ENCODE data around the gene MEGF8.

MEGF8 gene

DNA sequence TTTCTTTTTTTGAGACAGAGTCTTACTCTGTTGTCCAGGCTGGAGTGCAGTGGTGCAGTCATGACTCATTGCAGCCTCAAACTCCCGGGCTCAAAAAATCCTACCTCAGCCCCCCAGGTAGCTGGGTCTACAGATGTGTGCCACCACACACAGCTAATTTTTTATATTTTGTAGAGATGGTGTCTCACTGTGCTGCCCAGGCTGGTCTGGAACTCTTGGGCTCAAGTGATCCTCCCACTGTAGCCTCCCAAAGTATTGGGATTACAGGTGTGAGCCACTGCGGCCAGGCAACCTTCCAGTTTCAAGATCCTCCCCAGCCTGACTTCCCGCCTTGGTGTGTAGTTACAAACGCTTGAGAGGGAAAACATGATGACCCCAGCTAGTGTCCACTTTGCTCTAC is 42.5 kb downstream of the MEGF8 start:
- DNase-seq = no peak
- ATAC-seq = no peak
- H3K27ac Mint-ChIP-seq = peak overlapping the region; percentile 3 to 76
- peaks cover 0 to 6% of the 10 kb centered on the region in 2 donors for H3K9me3 Mint-ChIP-seq
- no peak overlapping the region for H3K4me3 Mint-ChIP-seq
- H3K4me1 Mint-ChIP-seq = no peaks in the 10 kb centered on the region
- H3K27me3 Mint-ChIP-seq = no peaks in the 10 kb centered on the region

DNA sequence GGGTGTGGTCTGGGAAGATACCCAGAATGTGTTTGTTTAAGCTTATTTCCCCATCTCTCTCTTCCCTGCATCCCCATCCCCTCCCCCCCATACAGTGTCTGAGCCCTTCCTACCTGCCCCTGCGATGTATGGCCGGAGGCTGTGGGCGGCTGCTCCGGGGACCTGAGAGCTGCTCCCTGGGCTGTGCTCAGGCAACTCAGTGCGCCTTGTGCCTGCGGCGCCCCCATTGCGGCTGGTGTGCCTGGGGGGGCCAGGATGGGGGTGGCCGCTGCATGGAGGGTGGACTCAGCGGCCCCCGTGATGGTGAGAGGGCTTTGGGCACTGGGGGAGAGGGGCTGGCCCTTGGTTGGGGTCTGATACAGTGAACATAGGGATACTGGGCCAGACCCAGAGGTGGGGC is 42.9 kb downstream of the MEGF8 start:
- H3K4me1 Mint-ChIP-seq = no peaks in the 10 kb centered on the region
- H3K27ac Mint-ChIP-seq = no peak overlapping the region
- no peak for ATAC-seq
- no peak for DNase-seq
- H3K4me3 Mint-ChIP-seq = no peak overlapping the region
- H3K27me3 Mint-ChIP-seq = no peaks in the 10 kb centered on the region
- H3K9me3 Mint-ChIP-seq = peaks cover 0 to 6% of the 10 kb centered on the region in 2 donors

DNA sequence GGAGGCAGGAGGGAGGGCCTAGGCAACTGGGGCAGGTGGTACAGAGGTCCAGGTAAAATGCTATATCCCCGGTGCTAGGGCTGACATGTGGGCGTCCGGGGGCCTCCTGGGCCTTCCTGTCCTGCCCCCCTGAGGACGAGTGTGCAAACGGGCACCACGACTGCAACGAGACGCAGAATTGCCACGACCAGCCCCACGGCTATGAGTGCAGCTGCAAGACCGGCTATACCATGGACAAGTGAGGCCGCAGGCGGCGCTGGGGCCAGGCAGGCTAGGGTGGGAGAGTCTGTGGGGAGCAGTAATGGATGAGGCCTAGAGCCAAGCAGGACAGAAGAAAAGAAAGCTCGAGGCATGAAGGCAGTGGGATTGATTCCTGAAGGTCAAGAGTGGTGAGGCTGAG is 43.3 kb downstream of the MEGF8 start:
- no peak overlapping the region for H3K27ac Mint-ChIP-seq
- DNase-seq = no peak
- H3K9me3 Mint-ChIP-seq = peaks cover 0 to 2% of the 10 kb centered on the region in 2 donors
- H3K27me3 Mint-ChIP-seq = no peaks in the 10 kb centered on the region
- no peak overlapping the region for H3K4me3 Mint-ChIP-seq
- no peak for ATAC-seq
- no peaks in the 10 kb centered on the region for H3K4me1 Mint-ChIP-seq

DNA sequence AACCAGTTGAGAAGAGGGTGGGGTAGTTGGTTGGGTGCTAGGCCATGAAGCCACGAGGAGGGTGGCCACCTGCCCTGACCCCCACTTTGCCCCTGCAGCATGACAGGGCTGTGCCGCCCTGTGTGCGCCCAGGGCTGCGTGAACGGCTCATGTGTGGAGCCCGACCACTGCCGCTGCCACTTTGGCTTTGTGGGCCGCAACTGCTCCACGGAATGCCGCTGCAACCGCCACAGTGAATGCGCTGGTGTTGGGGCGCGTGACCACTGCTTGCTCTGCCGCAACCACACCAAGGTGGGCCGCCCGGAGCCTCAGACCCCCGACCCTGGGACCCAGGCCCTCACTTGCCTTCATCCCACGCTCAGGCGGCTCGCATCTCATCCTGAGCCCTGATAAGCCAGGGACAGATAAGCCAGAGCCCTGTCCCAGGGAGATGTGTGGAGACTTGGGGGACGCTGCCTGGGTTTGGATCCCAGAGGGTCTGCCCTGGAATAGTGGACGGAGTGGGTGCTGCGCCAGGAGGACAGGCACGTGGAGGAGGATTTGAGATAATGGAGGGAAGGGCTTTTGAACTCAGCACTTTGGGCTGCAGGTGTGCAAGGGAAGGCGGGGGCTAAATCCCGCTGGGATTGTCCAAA is 44.1 kb downstream of the MEGF8 start:
- Mint-ChIP-seq H3K27me3 (no peaks in the 10 kb centered on the region), H3K27ac (no peak overlapping the region), H3K9me3 (no peaks in the 10 kb centered on the region), H3K4me3 (no peak overlapping the region), H3K4me1 (no peaks in the 10 kb centered on the region)
- DNase-seq (no peak), ATAC-seq (no peak)

DNA sequence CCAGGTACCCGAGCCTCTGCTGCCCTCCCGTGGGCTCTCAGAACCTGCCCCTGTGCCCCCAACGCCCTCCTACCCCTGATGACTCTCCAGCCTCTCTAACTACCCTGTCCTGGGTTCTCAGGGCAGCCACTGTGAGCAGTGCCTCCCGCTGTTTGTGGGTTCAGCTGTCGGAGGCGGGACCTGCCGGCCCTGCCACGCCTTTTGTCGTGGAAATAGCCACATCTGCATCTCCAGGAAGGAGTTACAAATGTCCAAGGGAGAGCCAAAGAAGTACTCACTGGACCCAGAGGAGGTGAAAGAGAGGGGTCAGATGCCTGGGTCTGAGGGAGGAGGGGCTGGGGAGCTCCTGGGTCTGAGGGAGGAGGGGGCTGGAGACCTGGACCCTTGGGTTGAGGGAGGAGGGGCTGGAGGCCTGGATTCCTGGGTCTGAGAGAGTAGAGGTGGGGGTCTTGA is 44.7 kb downstream of the MEGF8 start:
- Mint-ChIP-seq H3K4me1 (no peaks in the 10 kb centered on the region), H3K9me3 (no peaks in the 10 kb centered on the region), H3K4me3 (no peak overlapping the region), H3K27ac (peak overlapping the region; percentile 26 to 90), H3K27me3 (no peaks in the 10 kb centered on the region)
- DNase-seq (no peak), ATAC-seq (no peak)

DNA sequence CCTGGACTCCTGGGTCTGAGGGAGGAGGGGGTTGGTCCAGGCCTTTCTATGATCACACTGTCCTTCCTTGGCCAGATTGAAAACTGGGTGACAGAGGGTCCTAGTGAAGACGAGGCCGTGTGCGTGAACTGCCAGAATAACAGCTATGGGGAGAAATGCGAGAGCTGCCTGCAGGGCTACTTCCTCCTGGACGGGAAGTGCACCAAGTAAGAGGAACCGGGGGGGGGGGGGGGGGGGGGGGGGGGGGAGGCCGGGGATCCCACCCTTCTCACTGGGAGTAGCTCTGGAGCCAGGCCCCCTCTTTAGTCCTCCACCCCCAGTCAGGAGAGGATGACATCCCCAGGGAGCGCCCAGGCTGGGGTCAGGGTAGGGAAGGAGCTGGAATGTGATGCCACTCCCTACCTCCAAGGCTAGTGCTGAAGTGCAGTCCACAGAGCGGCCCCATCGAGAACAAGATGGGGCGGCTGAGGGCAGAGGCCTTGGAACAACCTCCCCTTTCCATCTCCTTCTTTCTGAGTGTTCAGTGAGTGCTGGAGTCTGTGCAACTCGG is 45.3 kb downstream of the MEGF8 start:
- ATAC-seq (no peak), DNase-seq (no peak)
- Mint-ChIP-seq H3K27ac (peak overlapping the region in 1 of 2 donors; percentile 26), H3K4me1 (no peaks in the 10 kb centered on the region), H3K27me3 (no peaks in the 10 kb centered on the region), H3K9me3 (no peaks in the 10 kb centered on the region), H3K4me3 (no peak overlapping the region)

DNA sequence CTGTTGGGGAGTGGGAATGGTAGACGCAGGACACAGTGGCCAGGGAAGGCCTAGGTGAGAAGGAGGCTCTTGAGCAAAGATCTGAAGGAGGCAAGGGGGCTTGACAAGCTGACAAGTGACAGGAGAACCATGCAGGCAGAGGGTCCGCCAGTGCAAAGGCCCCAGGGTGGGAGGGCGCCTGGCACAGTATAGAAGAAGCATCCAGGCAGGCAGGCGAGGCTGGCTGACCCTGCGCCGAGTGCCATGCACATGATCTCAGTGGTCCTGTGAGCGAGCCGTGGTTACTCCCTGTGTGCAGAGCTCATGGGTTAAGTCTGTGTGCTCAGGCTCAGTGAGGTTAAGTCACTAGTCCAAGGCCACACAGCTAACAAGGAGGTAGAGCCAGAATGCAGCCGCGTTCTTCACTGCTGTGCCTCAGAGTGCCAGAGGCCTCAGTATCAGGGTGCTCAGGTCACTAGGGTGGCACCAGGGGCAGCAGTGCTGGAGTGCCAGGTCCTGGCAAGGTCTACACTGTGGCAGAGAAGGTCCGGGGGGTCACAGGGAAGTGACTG is 49.5 kb downstream of the MEGF8 start:
- Mint-ChIP-seq H3K27ac (no peak overlapping the region), H3K4me3 (no peak overlapping the region), H3K27me3 (peaks cover 2% of the 10 kb centered on the region), H3K9me3 (no peaks in the 10 kb centered on the region), H3K4me1 (peaks cover 22% of the 10 kb centered on the region)
- ATAC-seq = no peak
- DNase-seq = no peak

DNA sequence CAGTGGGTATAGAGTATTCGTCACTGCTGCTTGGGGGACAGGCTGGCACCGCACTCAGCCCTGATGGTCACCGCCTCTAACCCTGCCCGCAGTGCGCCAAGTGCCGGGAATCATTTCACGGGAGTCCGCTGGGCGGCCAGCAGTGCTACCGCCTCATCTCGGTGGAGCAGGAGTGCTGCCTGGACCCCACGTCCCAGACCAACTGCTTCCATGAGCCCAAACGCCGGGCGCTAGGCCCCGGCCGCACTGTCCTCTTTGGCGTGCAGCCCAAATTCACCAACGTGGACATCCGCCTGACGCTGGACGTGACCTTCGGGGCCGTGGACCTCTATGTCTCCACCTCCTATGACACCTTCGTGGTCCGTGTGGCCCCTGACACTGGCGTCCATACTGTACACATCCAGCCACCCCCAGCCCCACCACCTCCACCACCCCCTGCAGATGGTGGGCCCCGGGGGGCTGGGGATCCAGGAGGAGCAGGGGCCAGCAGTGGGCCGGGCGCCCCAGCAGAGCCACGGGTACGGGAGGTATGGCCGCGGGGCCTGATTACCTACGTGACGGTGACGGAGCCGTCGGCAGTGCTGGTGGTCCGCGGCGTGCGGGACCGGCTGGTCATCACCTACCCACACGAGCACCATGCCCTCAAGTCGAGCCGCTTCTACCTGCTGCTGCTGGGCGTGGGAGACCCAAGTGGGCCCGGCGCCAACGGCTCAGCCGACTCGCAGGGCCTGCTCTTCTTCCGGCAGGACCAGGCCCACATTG is 50.2 kb downstream of the MEGF8 start:
- no peaks in the 10 kb centered on the region for H3K9me3 Mint-ChIP-seq
- peaks cover 22% of the 10 kb centered on the region for H3K4me1 Mint-ChIP-seq

DNA sequence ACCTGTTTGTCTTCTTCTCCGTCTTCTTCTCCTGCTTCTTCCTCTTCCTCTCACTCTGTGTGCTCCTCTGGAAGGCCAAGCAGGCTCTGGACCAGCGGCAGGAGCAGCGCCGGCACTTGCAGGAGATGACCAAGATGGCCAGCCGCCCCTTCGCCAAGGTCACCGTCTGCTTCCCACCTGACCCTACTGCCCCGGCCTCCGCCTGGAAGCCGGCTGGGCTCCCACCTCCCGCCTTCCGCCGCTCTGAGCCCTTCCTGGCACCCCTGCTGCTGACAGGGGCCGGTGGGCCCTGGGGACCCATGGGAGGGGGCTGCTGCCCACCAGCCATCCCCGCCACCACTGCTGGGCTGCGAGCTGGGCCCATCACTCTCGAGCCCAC is 50.7 kb downstream of the MEGF8 start:
- no peak overlapping the region for H3K27ac Mint-ChIP-seq

More for the DNA sequence above, 50.2 kb downstream of the MEGF8 start:
- ATAC-seq (peak; percentile 43), DNase-seq (no peak)
- Mint-ChIP-seq H3K4me3 (no peak overlapping the region), H3K27ac (no peak overlapping the region), H3K27me3 (peaks cover 9% of the 10 kb centered on the region)

DNA sequence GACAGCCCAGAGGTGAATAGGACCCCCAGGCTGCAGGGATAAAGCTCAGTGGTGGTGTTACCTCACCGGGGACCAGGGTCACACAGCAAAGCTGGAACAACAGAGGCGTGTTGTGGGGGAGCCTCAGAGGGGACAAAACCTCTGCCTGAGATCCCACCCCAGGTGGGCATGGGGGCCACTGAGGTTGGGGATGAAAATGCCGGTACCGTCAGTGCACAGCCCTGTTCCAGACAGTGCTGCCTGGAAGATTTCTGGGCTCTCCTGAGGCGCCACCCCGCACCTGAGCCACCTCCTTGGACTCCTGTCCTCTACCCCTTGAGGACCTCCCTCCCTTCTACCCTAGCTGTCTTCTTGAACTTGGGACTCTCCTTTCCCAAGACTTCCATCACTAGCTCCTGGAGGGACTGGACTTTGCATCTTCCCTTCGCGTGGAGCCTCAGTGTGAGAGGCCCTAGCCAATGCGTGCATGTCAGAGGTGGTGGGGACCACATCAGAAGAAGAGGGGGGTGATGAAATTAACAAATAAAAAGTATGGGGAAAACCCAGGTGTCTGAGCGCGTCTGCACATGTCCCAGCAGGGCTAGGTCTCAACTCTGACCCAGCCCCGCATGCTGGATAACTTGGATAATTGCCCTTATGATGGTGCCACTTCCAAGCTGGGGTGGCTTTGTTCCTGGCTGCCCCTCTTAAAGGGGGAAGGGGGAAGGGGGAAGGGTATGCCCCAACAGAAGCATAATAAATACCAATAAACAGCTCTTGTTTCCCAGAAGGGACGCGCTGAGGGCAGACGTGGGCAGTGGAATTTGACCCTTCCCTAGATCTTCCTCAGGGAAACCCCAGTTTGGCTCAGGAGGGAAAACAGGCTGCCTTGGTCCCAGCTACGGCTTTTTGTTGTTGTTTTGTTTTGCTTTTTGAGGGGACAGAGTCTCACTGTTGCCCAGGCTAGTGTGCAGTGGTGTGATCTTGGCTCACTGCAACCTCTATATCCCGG is 53.1 kb downstream of the MEGF8 start:
- Mint-ChIP-seq H3K27me3 (peaks cover 29% of the 10 kb centered on the region), H3K27ac (peak overlapping the region; percentile 43 to 73), H3K4me3 (peak overlapping the region; percentile 27 to 58), H3K4me1 (peaks cover 22% of the 10 kb centered on the region), H3K9me3 (no peaks in the 10 kb centered on the region)
- DNase-seq (peak; percentile 33 to 47), ATAC-seq (peak; percentile 90)

More for the DNA sequence above, 50.7 kb downstream of the MEGF8 start:
- ATAC-seq = no peak
- Mint-ChIP-seq H3K9me3 (no peaks in the 10 kb centered on the region), H3K4me3 (no peak overlapping the region), H3K27me3 (peaks cover 11% of the 10 kb centered on the region), H3K4me1 (peaks cover 22% of the 10 kb centered on the region)
- no peak for DNase-seq

DNA sequence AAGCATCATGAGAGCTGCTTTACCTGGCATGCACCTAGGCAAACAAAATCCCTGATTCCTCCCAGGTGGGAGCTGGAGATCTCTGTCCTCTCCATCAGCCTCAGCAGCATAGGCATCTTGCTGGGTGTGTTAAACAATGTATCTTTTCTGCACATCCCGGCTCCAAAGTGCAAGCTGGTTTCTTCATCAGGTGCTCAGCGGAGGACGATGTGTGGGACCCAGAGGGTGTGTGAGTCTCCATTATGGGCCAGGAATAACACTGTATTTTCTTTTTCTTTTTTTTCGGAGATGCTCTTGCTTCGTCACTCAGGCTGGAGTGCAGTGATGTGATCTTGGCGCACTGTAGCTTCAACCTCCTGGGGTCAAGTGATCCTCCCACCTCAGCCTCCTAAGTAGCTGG is 54.7 kb downstream of the MEGF8 start:
- ATAC-seq (no peak), DNase-seq (no peak)
- H3K4me3 Mint-ChIP-seq = no peak overlapping the region
- peaks cover 22% of the 10 kb centered on the region for H3K4me1 Mint-ChIP-seq
- no peaks in the 10 kb centered on the region for H3K9me3 Mint-ChIP-seq
- H3K27ac Mint-ChIP-seq = no peak overlapping the region
- H3K27me3 Mint-ChIP-seq = peaks cover 29% of the 10 kb centered on the region

DNA sequence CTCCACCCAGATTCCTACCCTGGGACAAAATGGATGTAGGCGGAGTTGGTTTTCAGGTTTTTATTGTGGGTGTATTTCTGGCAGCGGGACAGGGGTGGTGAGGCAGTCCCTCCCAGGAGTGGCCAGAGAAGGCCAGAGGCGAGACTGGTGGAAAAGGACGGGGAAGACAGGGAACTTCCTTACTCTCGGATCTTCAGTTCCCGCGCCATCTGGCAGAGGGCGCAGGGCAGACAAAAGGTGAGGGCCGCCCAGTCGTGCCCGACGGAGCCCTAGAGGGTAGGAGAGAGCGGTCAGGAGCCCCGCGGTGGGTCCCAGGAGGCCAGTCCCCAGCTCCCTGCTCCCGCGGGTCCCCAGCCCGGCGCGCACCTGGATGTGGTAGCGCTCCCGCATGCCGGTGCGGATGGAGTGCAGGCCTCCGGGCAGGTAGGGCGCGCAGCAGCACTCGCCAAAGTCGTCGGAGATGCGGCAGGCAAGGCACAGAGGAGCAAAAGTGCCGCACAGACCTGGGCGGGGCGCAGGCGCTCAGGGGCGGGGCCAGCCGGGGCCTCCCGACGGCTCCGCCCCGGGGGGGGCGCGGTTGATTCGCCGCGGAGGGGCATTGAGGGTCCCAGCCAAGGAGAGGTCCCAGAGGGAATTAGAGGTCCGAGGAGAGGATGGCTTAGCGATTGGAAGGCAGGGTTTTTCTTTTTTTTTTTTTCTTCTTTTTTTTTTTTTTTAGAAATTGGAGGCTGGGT is 61.7 kb downstream of the MEGF8 start:
- Mint-ChIP-seq H3K27ac (peak overlapping the region in 1 of 2 donors; percentile 30), H3K4me1 (peaks cover 9% of the 10 kb centered on the region), H3K27me3 (peaks cover 58% of the 10 kb centered on the region)

DNA sequence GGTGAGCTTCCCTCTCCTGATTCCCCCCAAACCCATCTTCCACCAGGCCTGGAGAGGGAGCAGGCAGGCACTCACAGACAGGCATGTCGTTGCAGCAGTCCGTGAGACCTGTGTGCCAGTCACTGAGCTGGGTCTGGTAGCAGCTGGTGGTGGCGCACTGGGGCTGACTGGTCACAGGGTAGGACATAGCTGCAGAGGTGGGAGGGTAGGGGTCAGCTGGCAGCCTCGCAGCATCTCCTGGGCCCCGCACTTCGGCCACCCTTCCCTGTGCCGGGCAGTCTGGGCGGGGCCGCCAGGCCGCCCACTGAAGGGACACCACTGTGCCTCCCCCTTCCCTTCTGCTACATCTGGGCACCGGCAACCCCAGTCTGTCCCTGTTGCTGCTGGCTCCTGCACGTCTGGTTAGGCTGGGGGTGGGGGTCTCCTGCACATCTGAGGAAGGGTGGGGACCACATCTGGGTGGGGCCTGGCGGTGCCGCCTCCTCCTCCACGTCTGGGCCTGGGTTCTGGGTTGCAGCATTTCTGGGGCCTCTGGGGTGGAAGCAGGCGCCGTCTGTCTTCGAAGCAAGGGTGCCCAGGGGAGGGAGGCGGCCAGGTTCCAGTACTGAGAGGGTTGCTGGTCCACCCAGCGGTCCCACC is 63.5 kb downstream of the MEGF8 start:
- ATAC-seq (no peak), DNase-seq (no peak)
- peaks cover 9% of the 10 kb centered on the region for H3K4me1 Mint-ChIP-seq
- no peak overlapping the region for H3K27ac Mint-ChIP-seq
- no peak overlapping the region for H3K4me3 Mint-ChIP-seq
- H3K27me3 Mint-ChIP-seq = peaks cover 50% of the 10 kb centered on the region
- H3K9me3 Mint-ChIP-seq = no peaks in the 10 kb centered on the region

More for the DNA sequence above, 61.7 kb downstream of the MEGF8 start:
- Mint-ChIP-seq H3K9me3 (no peaks in the 10 kb centered on the region), H3K4me3 (peak overlapping the region; percentile 71 to 80)
- DNase-seq (peak; percentile 76 to 78), ATAC-seq (peak; percentile 96)

DNA sequence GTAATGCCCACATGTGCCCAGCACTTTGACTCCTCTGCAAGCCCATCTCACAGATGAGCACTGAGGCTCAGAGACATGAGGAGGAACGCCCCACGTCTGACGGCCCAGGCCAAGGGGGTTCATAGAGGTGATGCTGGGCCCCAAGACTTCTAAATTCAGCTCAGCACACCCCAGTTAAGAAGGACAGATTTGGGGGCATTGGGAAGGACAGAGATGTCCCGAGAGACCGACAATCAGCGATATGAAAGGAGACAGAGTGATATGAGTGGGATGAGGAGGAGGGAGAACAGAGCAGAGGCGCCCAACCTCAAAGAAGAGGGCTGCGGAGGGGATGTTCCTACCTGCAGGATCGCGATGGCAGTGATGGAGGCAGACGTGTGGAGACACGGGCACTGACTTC is 64.5 kb downstream of the MEGF8 start, which contains the start of gene CNFN:
Gene CNFN, minus strand, starts transcription at position 399 of the 400 bp plus-strand sequence. CDS start 1,260 bp downstream, outside the sequence.
- no peak within 1 kb of the TSS for H3K27ac Mint-ChIP-seq
- no peak within 1 kb of the TSS for H3K4me3 Mint-ChIP-seq
- peaks cover 50% of the 10 kb centered on the region for H3K27me3 Mint-ChIP-seq
- H3K9me3 Mint-ChIP-seq = no peaks in the 10 kb centered on the region
- DNase-seq (no peak), ATAC-seq (no peak)
- peaks cover 9% of the 10 kb centered on the region for H3K4me1 Mint-ChIP-seq
